GM21717 (cell line): ENCODE results near the gene SLC9A1.
"Not testable (repeated sequence)": the region's sequence is repeated elsewhere in the genome, so short reads cannot be mapped to it uniquely, and the experiment has no call there.

Experiments used
- ATAC-seq: cut with Tn5 transposase; IDR thresholded peaks from one replicate; pipeline ENCODE4 v1.9.1; 2021; ENCODE audit warnings: mild to moderate bottlenecking, moderate library complexity; ENCODE audit not compliant: unreplicated experiment

The SLC9A1 gene

GRCh38 chr1:27135541-27136235 lies 19.2 kb downstream of the SLC9A1 start:
- ATAC-seq: no peak

- ATAC-seq: no peak
These were observed 20.9 kb downstream of the SLC9A1 start for GRCh38 chr1:27133991-27134390.

GRCh38 chr1:27133158-27133557 lies 21.8 kb downstream of the SLC9A1 start:
- ATAC-seq: no peak

- ATAC-seq: no peak
These were observed 22.3 kb downstream of the SLC9A1 start for GRCh38 chr1:27132624-27133023.

GRCh38 chr1:27132147-27132546 lies 22.8 kb downstream of the SLC9A1 start:
- no peak for ATAC-seq

- no peak for ATAC-seq
These were observed 24.1 kb downstream of the SLC9A1 start for GRCh38 chr1:27130798-27131197.

- no peak for ATAC-seq
These were observed 25.7 kb downstream of the SLC9A1 start for GRCh38 chr1:27129225-27129624.

GRCh38 chr1:27127419-27127818 lies 27.5 kb downstream of the SLC9A1 start:
- no peak for ATAC-seq

- no peak for ATAC-seq
These were observed 28.5 kb downstream of the SLC9A1 start for GRCh38 chr1:27126391-27126790.

- ATAC-seq: not testable (repeated sequence)
These were observed 29.8 kb downstream of the SLC9A1 start for GRCh38 chr1:27125125-27125524.

- ATAC-seq: no peak
These were observed 30.5 kb downstream of the SLC9A1 start for GRCh38 chr1:27124405-27124804.

GRCh38 chr1:27122652-27123051 lies 32.3 kb downstream of the SLC9A1 start:
- ATAC-seq: no peak

- ATAC-seq: no peak
These were observed 34.1 kb downstream of the SLC9A1 start for GRCh38 chr1:27120854-27121253.

GRCh38 chr1:27118440-27118689 lies 36.6 kb downstream of the SLC9A1 start:
- no peak for ATAC-seq

GRCh38 chr1:27117733-27118439 lies 37.0 kb downstream of the SLC9A1 start:
- no peak for ATAC-seq

- ATAC-seq: no peak
These were observed 38.2 kb downstream of the SLC9A1 start for GRCh38 chr1:27116697-27117096.

- no peak for ATAC-seq
These were observed 38.7 kb downstream of the SLC9A1 start for GRCh38 chr1:27116232-27116631.

GRCh38 chr1:27114546-27114945 lies 40.4 kb downstream of the SLC9A1 start:
- ATAC-seq: no peak

GRCh38 chr1:27113861-27114260 lies 41.1 kb downstream of the SLC9A1 start:
- ATAC-seq: no peak

GRCh38 chr1:27111626-27112573 lies 43.0 kb downstream of the SLC9A1 start:
- ATAC-seq: peak; percentile 75

GRCh38 chr1:27109103-27109822 lies 45.7 kb downstream of the SLC9A1 start:
- no peak for ATAC-seq
